SK-N-SH (cell line): Measurements from ENCODE around the gene ARHGAP10.

Experiments
- FOXM1 ChIP-seq: IDR thresholded peaks from 2 replicates; pipeline ENCODE4 v1.4.0; 2012; ENCODE audit warnings: low read depth, mild to moderate bottlenecking
- GABPA ChIP-seq: IDR thresholded peaks from 2 replicates; pipeline ENCODE4 v1.4.0; 2012; ENCODE audit warnings: low read depth, mild to moderate bottlenecking
- GATA2 ChIP-seq: sonication (generic); formaldehyde crosslinking; IDR thresholded peaks from 2 replicates; pipeline ENCODE4 v1.5.0; 2020; ENCODE audit warnings: mild to moderate bottlenecking, missing genetic modification reagents
- JUND ChIP-seq: IDR thresholded peaks from 2 replicates; pipeline ENCODE4 v1.4.0; 2012
- MEF2A ChIP-seq: IDR thresholded peaks from 2 replicates; pipeline ENCODE4 v1.4.0; 2012; ENCODE audit warnings: low read depth, borderline replicate concordance
- RAD21 ChIP-seq: IDR thresholded peaks from 2 replicates; pipeline ENCODE4 v1.6.1; 2012; ENCODE audit warnings: mild to moderate bottlenecking, low read length
- SMC3 ChIP-seq: IDR thresholded peaks from 2 replicates; pipeline ENCODE4 v1.6.1; 2012; ENCODE audit warnings: low read depth, low read length, improper control_type of control experiment
- YY1 ChIP-seq: IDR thresholded peaks from 2 replicates; pipeline ENCODE4 v1.4.0; 2012; ENCODE audit warnings: low read depth, mild to moderate bottlenecking
- TF ChIP-seq, protein P1 (sequence below): fragments of 200-600 bp; sonication (generic); IDR thresholded peaks from 2 replicates; pipeline ENCODE4 v1.6.1; 2017; ENCODE audit warnings: antibody characterized with exemption, mild to moderate bottlenecking, moderate library complexity
- TF ChIP-seq, protein P2 (sequence below): IDR thresholded peaks from 2 replicates; pipeline ENCODE4 v1.6.1; 2012; ENCODE audit warnings: mild to moderate bottlenecking, low read depth, low read length, moderate library complexity
- TF ChIP-seq, protein P3 (sequence below): fragments of 150-350 bp; IDR thresholded peaks from 2 replicates; pipeline ENCODE4 v1.6.1; 2017; ENCODE audit warnings: antibody characterized with exemption, low read length, low read depth, borderline replicate concordance
- TF ChIP-seq, protein P4 (sequence below): fragments of 150-350 bp; IDR thresholded peaks from 2 replicates; pipeline ENCODE4 v1.6.1; 2016; ENCODE audit warnings: mild to moderate bottlenecking, low read depth, low read length

DNA sequence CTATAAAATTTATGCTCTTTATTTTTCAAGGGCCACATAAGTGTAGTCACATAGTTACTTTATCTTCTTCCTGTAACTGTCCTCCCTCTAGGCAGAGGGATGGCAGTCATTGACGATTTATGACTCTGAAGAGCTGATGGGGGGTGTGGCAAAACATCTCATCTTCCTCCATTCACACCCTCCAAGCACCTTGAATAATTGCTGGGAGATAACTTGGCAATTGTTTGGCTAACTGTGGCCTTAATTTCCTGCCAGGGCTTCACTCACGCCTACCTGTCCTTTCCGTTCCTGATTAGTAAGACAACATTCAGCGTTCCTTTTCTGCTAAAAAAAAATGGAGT, 329.2 kb downstream of the ARHGAP10 start:
- TF ChIP-seq, protein P1, sequence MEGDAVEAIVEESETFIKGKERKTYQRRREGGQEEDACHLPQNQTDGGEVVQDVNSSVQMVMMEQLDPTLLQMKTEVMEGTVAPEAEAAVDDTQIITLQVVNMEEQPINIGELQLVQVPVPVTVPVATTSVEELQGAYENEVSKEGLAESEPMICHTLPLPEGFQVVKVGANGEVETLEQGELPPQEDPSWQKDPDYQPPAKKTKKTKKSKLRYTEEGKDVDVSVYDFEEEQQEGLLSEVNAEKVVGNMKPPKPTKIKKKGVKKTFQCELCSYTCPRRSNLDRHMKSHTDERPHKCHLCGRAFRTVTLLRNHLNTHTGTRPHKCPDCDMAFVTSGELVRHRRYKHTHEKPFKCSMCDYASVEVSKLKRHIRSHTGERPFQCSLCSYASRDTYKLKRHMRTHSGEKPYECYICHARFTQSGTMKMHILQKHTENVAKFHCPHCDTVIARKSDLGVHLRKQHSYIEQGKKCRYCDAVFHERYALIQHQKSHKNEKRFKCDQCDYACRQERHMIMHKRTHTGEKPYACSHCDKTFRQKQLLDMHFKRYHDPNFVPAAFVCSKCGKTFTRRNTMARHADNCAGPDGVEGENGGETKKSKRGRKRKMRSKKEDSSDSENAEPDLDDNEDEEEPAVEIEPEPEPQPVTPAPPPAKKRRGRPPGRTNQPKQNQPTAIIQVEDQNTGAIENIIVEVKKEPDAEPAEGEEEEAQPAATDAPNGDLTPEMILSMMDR, result no peak
- TF ChIP-seq FOXM1, result no peak
- no peak for TF ChIP-seq YY1
- TF ChIP-seq RAD21, result no peak
- TF ChIP-seq GATA2 (CRISPR knock-in tag), result no peak
- no peak for TF ChIP-seq JUND
- TF ChIP-seq, protein P2, sequence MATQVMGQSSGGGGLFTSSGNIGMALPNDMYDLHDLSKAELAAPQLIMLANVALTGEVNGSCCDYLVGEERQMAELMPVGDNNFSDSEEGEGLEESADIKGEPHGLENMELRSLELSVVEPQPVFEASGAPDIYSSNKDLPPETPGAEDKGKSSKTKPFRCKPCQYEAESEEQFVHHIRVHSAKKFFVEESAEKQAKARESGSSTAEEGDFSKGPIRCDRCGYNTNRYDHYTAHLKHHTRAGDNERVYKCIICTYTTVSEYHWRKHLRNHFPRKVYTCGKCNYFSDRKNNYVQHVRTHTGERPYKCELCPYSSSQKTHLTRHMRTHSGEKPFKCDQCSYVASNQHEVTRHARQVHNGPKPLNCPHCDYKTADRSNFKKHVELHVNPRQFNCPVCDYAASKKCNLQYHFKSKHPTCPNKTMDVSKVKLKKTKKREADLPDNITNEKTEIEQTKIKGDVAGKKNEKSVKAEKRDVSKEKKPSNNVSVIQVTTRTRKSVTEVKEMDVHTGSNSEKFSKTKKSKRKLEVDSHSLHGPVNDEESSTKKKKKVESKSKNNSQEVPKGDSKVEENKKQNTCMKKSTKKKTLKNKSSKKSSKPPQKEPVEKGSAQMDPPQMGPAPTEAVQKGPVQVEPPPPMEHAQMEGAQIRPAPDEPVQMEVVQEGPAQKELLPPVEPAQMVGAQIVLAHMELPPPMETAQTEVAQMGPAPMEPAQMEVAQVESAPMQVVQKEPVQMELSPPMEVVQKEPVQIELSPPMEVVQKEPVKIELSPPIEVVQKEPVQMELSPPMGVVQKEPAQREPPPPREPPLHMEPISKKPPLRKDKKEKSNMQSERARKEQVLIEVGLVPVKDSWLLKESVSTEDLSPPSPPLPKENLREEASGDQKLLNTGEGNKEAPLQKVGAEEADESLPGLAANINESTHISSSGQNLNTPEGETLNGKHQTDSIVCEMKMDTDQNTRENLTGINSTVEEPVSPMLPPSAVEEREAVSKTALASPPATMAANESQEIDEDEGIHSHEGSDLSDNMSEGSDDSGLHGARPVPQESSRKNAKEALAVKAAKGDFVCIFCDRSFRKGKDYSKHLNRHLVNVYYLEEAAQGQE, result no peak
- TF ChIP-seq SMC3, result no peak
- TF ChIP-seq, protein P3, sequence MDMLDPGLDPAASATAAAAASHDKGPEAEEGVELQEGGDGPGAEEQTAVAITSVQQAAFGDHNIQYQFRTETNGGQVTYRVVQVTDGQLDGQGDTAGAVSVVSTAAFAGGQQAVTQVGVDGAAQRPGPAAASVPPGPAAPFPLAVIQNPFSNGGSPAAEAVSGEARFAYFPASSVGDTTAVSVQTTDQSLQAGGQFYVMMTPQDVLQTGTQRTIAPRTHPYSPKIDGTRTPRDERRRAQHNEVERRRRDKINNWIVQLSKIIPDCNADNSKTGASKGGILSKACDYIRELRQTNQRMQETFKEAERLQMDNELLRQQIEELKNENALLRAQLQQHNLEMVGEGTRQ, result no peak
- TF ChIP-seq MEF2A, result no peak
- TF ChIP-seq, protein P4, sequence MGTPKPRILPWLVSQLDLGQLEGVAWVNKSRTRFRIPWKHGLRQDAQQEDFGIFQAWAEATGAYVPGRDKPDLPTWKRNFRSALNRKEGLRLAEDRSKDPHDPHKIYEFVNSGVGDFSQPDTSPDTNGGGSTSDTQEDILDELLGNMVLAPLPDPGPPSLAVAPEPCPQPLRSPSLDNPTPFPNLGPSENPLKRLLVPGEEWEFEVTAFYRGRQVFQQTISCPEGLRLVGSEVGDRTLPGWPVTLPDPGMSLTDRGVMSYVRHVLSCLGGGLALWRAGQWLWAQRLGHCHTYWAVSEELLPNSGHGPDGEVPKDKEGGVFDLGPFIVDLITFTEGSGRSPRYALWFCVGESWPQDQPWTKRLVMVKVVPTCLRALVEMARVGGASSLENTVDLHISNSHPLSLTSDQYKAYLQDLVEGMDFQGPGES, result no peak
- TF ChIP-seq GABPA, result no peak
